Measurements from ENCODE around the gene GABRG3.

The GABRG3 gene

DNA sequence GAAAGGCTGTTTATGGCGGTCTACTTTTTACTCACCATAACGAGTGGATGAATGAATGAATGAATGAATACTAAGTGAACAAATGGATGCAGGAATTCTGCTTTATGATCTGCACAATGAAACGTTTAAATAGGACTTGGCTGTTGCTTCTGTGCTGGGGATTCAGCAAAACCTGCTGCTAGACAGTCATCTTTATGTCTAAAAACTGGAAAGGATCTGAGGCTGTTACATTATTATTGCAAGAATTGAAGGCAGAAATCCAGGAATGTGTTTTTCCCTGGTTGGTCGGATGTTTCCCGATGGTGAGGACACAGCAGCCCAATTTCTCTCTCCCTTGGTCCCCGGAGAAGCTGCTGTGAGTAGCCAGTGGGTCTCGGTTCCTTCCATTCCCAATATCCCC lies 94.2 kb downstream of the GABRG3 start (continued):
- no peak for TF ChIP-seq ZNF76 (tag by site-specific recombination; IDR thresholded peaks at IDR 0.05; ENCODE audit: borderline replicate concordance, low read depth)

DNA sequence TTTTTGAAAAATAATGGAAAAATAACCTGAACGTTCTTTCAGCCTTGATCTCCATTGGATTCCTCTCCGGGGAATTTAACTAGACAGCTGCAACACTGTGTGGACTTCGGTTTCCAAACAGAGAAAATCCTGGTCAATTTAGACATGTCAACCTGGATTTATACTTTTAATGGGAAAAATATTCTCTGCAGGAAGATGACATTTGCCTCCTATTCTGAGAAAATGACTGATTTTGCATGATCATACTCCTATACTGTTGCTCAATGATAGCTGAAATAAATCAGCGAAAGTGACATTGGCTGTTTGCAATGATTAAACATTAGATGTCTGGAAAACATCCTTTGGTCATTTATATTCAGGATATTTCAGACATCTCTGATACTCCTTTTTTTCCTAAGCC lies 94.8 kb downstream of the GABRG3 start:
- TF ChIP-seq ZXDB (tag by site-specific recombination; IDR thresholded peaks at IDR 0.05) (no peak), ZFHX2 (tag by site-specific recombination; conservative IDR thresholded peaks at IDR 0.05) (no peak)
- TF ChIP-seq, protein P1, sequence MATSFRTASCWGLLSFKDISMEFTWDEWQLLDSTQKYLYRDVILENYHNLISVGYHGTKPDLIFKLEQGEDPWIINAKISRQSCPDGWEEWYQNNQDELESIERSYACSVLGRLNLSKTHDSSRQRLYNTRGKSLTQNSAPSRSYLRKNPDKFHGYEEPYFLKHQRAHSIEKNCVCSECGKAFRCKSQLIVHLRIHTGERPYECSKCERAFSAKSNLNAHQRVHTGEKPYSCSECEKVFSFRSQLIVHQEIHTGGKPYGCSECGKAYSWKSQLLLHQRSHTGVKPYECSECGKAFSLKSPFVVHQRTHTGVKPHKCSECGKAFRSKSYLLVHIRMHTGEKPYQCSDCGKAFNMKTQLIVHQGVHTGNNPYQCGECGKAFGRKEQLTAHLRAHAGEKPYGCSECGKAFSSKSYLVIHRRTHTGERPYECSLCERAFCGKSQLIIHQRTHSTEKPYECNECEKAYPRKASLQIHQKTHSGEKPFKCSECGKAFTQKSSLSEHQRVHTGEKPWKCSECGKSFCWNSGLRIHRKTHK (tag by site-specific recombination; IDR thresholded peaks at IDR 0.05) = no peak
- H3K4me3 ChIP-seq (ENCODE audit: low read depth, low read length) = no peak overlapping the region
- H3K4me1 ChIP-seq (ENCODE audit: control insufficient read depth, insufficient read depth, low read length) = no peaks in the 10 kb centered on the region
- H3K36me3 ChIP-seq (ENCODE audit: control insufficient read depth in 2 of 2, insufficient read depth in 1 of 2, low read length in 2 of 2) = no peaks in the 10 kb centered on the region
- H3K27ac ChIP-seq (ENCODE audit: extremely low read depth, low read depth, low read length) = no peak overlapping the region
- ChIA-PET POLR2A (no interaction called here), CTCF (interaction anchor here (1.4 kb wide), 1 partner anchor 9 kb away, joined by 3 read pairs; no protein-coding TSS in a partner anchor)
- H3K9me3 ChIP-seq (ENCODE audit: control insufficient read depth, insufficient read depth, low read depth, low read length) = no peaks in the 10 kb centered on the region

DNA sequence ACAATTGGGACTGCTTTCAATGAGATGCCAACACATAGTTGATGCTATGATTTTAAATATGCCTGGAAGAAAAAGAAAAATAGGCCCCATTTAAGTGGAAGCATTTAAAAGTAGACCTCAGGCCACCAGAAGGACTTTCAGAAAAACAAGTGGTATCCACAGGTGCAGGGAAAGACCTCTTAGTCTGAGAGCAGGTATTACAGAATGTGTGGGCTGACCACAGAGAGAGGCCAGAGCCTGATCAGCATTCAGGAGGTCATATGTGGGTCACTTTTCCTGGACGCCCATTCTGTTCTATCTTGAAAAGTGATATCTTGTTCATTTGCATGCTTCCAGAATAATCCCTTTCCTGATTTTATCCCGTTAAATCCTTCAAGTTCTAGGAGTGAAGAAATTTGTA lies 95.5 kb downstream of the GABRG3 start:
- Histone ChIP-seq H3K27ac (ENCODE audit: extremely low read depth, low read depth, low read length) (no peak overlapping the region), H3K9me3 (ENCODE audit: control insufficient read depth, insufficient read depth, low read depth, low read length) (no peaks in the 10 kb centered on the region), H3K4me1 (ENCODE audit: control insufficient read depth, insufficient read depth, low read length) (no peaks in the 10 kb centered on the region), H3K4me3 (ENCODE audit: low read depth, low read length) (no peak overlapping the region), H3K36me3 (ENCODE audit: control insufficient read depth in 2 of 2, insufficient read depth in 1 of 2, low read length in 2 of 2) (no peaks in the 10 kb centered on the region)
- POLR2A ChIA-PET = no interaction called here
- TF ChIP-seq, protein P2, sequence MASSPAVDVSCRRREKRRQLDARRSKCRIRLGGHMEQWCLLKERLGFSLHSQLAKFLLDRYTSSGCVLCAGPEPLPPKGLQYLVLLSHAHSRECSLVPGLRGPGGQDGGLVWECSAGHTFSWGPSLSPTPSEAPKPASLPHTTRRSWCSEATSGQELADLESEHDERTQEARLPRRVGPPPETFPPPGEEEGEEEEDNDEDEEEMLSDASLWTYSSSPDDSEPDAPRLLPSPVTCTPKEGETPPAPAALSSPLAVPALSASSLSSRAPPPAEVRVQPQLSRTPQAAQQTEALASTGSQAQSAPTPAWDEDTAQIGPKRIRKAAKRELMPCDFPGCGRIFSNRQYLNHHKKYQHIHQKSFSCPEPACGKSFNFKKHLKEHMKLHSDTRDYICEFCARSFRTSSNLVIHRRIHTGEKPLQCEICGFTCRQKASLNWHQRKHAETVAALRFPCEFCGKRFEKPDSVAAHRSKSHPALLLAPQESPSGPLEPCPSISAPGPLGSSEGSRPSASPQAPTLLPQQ (tag by site-specific recombination; IDR thresholded peaks at IDR 0.05) = no peak
- no peak for TF ChIP-seq ZNF558 (tag by site-specific recombination; IDR thresholded peaks at IDR 0.05)
- TF ChIP-seq KLF8 (tag by site-specific recombination; IDR thresholded peaks at IDR 0.05) = no peak
- no peak for TF ChIP-seq ZBTB8A (tag by site-specific recombination; IDR thresholded peaks at IDR 0.05)
- no peak for TF ChIP-seq ZNF175 (tag by site-specific recombination; IDR thresholded peaks at IDR 0.05)
- TF ChIP-seq ZNF16 (tag by site-specific recombination; IDR thresholded peaks at IDR 0.05; ENCODE audit: low read depth) = no peak
- no peak for TF ChIP-seq GLI4 (tag by site-specific recombination; IDR thresholded peaks at IDR 0.05)
- TF ChIP-seq, protein P3, sequence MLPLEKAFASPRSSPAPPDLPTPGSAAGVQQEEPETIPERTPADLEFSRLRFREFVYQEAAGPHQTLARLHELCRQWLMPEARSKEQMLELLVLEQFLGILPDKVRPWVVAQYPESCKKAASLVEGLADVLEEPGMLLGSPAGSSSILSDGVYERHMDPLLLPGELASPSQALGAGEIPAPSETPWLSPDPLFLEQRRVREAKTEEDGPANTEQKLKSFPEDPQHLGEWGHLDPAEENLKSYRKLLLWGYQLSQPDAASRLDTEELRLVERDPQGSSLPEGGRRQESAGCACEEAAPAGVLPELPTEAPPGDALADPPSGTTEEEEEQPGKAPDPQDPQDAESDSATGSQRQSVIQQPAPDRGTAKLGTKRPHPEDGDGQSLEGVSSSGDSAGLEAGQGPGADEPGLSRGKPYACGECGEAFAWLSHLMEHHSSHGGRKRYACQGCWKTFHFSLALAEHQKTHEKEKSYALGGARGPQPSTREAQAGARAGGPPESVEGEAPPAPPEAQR (tag by site-specific recombination; IDR thresholded peaks at IDR 0.05) = no peak
- TF ChIP-seq KLF9 (tag by site-specific recombination; IDR thresholded peaks at IDR 0.05; ENCODE audit: low read depth) = no peak
- TF ChIP-seq ZNF624 (tag by site-specific recombination; IDR thresholded peaks at IDR 0.05) = no peak
- no peak for TF ChIP-seq ZNF146 (tag by site-specific recombination; IDR thresholded peaks at IDR 0.05)
- TF ChIP-seq, protein P4, sequence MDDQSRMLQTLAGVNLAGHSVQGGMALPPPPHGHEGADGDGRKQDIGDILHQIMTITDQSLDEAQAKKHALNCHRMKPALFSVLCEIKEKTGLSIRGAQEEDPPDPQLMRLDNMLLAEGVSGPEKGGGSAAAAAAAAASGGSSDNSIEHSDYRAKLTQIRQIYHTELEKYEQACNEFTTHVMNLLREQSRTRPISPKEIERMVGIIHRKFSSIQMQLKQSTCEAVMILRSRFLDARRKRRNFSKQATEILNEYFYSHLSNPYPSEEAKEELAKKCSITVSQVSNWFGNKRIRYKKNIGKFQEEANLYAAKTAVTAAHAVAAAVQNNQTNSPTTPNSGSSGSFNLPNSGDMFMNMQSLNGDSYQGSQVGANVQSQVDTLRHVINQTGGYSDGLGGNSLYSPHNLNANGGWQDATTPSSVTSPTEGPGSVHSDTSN (CRISPR knock-in tag; IDR thresholded peaks at IDR 0.05) = no peak
- TF ChIP-seq, protein P5, sequence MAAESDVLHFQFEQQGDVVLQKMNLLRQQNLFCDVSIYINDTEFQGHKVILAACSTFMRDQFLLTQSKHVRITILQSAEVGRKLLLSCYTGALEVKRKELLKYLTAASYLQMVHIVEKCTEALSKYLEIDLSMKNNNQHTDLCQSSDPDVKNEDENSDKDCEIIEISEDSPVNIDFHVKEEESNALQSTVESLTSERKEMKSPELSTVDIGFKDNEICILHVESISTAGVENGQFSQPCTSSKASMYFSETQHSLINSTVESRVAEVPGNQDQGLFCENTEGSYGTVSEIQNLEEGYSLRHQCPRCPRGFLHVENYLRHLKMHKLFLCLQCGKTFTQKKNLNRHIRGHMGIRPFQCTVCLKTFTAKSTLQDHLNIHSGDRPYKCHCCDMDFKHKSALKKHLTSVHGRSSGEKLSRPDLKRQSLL (tag by site-specific recombination; IDR thresholded peaks at IDR 0.05) = no peak
- CTCF ChIA-PET = interaction anchor here (1.4 kb wide), 1 partner anchor 9 kb away, joined by 3 read pairs; no protein-coding TSS in a partner anchor
